ENCODE results near the gene MCF2L2.
"Not testable (repeated sequence)": the region's sequence is repeated elsewhere in the genome, so short reads cannot be mapped to it uniquely, and the experiment has no call there.

The MCF2L2 gene, protein sequence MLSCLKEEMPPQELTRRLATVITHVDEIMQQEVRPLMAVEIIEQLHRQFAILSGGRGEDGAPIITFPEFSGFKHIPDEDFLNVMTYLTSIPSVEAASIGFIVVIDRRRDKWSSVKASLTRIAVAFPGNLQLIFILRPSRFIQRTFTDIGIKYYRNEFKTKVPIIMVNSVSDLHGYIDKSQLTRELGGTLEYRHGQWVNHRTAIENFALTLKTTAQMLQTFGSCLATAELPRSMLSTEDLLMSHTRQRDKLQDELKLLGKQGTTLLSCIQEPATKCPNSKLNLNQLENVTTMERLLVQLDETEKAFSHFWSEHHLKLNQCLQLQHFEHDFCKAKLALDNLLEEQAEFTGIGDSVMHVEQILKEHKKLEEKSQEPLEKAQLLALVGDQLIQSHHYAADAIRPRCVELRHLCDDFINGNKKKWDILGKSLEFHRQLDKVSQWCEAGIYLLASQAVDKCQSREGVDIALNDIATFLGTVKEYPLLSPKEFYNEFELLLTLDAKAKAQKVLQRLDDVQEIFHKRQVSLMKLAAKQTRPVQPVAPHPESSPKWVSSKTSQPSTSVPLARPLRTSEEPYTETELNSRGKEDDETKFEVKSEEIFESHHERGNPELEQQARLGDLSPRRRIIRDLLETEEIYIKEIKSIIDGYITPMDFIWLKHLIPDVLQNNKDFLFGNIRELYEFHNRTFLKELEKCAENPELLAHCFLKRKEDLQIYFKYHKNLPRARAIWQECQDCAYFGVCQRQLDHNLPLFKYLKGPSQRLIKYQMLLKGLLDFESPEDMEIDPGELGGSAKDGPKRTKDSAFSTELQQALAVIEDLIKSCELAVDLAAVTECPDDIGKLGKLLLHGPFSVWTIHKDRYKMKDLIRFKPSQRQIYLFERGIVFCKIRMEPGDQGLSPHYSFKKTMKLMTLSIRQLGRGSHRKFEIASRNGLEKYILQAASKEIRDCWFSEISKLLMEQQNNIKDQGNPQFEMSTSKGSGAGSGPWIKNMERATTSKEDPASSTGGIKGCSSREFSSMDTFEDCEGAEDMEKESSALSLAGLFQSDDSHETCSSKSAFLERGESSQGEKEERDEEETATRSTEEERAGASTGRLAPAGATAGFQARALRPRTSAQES

DNA sequence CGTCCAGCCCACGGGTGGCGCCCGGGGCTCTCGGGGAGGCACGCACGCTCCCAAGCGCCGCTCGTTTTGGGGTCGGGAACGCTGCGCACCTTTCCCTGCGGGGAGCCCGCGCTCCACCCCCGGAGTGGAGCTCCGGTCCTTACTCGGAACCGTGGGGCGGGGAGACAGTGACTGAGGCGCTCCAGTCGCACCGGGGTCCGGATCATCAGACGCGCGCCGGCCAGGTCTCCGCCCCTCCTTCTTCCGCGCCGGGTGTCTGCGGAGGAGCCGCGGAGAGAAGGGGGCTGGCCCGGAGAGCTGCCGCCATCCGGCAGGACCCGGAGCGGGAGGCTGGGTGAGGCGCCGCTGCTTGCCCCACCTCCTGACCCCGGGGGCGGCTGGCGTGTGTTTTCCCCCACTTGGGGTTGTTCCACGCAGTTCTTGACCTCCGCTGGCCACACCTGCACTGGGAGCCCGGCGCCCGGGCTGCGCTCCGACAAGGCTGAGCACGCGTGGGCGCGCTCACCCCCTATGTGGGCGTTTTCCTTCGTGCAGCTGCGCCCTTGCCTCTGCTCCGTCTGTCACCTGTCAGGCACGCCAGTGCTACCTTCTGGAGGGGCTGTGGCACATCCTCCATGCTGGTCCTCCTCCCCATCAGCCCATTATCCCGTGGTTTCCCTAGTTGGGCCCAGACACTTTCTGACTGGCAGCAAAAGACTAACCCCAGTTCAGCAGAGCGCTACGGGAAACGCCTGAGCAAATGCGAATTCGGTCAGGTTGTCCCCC lies at the start of gene MCF2L2:
Gene MCF2L2 (minus strand): TSS at position 173 of the 765 bp plus-strand sequence. CDS start 642 bp downstream, outside the sequence.
- peak; percentile 62 to 77 for DNase-seq

DNA sequence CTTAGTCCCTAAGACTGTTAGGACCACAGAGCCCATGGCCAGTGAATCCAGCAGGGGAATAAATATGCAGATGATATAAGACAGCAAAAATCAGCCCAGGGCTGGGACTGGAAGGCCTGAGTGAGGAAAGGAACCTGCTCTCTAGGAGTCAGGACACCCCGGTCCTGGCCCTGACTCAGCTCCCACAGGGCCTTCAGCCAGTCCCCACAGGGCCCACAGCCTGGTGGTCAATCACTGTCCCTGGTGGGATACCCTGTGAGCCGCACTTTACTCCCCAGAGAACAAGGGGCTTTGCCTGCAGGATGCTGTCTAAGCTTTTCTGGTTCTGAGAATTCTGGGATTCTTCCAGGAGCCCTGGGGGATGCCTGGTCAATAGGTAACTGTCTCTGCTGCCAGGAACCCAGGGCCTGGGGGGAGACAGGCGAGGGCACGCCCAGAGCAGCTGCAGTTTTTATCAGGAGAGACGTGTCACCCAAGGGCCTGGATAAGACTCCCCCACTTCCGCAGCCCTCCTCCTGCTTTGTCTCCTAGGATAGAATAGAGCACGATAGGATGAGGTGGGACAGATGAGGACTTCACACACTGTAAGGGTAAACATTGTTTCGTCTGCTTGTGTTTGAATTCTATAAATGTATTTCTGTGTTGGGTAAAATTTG lies 49.5 kb upstream of the MCF2L2 start:
- no peak for DNase-seq

DNA sequence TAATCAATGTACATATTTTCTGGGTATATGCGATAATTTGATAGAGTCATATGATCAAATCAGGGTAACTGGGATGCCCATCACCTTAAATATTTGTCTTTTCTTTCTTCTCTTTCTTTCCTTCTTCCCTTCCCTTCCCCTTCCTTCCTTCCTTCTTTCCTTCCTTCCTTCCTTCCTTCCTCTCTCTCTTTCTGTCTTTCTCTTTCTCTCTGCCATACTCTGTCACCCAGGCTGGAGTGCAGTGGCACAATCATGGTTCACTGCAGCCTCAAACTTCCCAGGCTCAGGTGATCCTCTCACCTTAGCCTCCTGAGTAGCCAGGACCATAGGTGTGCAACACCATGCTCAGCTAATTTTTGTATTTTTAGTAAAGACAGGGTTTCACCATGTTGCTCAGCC lies 47.3 kb upstream of the MCF2L2 start:
- DNase-seq, result not testable (repeated sequence)

DNA sequence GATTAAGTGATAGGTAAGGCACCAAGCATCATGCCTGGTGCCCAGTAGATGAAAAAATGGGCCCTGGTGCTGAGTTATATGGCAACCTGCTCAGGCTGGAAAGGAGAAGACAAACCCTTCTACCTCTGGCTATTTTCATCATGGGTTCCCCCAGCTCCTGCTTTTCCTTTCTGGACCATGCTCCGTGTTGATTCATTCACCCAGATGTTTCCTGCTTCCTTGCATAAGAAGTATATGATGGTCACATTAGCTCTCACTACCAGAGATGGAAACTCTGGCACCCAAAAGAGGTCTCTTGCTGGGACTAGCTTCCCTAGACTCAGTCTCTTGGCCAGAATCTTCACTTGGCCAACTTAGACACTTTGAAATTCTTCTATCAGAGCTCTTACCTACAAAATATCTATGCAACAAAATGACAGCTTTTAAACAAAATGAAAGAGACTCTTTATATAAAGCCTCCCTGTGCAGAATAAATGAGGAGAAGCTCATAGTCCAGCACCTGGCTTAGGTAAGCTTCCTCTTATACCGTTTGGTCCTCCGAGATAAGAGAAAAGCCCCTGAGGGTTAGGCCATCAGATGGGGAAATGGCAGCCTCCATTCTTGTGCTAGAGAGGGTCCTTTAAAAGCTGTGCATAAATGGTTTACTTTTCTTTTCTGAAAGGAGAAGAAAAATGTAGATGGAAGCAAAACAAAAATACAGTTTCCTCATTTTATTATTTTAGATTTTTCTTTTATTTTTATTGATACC lies 46.8 kb upstream of the MCF2L2 start:
- no peak for DNase-seq

DNA sequence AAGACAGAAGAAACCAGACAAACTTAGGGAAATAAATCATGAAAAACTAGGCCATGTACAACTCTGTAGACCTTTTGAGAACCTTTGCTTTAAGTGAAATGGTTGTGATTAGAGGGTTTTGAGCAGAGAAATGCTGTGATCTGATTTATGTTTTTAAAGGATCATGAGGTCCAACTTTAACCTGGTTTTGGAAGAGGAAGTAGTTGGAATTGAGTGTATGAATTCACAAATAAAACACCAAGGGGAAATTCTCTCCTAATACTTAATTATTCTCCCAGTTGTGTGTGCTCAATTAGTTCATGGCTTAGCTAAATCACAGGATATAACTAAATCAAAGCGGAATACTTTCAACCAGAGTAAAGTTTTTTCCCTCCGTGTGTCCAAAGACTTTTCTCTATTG lies 45.5 kb upstream of the MCF2L2 start:
- DNase-seq, result no peak

DNA sequence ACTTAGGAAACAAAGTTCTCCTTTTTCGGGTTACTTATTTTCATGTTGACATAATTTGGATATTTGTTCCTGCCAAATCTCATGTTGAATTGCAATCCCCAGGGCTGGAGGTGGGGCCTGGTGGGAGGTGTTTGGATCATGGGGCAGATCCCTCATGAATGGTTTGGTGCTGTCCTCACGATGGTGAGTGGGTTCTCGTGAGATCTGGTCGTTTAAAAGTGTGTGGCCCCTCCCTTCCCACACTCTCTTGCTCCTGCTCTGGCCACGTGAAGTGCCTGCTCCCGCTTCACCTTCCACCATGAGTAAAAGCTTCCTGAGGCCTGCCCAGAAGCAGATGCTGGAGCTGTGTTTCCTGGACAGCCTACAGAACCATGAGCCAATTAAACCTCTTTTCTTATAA lies 43.7 kb upstream of the MCF2L2 start:
- no peak for DNase-seq

DNA sequence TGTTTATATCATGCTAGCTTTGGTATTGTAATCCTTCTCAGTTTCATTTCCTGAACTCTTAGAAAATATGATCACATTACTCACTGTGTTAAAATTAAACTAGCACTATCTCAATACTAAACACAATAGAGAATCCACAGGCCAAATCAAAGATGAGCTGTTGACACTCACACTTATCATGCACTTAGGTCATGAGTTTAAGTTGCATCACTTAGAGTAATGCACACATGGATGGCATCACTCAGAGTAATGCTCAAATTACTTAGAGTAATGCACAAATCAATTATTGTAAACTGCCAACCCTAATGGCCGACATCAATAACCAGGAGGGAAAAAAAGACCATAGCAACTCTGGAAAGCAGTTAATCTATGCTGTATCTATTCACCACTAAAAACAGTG lies 40.0 kb upstream of the MCF2L2 start:
- DNase-seq, result no peak

DNA sequence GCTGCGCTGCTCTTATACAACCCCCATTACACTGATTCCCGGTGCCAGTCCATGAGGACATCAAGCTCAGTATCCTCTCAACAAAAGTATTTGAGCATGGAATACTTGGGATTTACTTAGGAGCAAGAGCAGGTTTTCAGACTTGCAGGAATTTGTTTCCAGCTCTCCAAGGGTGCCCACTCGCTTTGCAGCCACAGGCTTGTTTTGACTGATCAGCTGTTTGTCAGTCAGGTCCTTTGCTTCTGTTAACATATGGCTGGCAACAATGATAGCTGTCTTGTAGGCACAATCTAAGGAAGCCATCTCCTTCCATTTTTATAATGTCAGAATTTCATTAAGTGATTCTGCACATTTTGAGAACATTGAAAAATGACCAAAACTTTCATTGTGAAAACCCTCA lies 38.2 kb upstream of the MCF2L2 start:
- no peak for DNase-seq

DNA sequence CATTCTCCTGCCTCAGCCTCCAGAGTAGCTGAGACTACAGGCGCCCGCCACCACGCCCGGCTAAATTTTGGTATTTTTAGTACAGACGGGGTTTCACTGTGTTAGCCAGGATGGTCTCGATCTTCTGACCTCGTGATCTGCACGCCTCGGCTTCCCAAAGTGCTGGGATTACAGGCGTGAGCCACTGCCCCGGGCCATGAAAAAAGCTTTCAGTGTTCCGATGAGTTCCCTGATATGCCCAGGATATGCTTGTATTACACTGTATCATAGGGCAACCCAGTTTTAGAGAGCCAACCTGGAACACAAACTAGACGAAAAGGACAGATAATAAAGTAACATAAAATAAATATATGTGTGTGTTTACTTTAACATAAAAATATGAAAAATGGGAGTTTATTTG lies 37.3 kb upstream of the MCF2L2 start:
- not testable (repeated sequence) for DNase-seq

DNA sequence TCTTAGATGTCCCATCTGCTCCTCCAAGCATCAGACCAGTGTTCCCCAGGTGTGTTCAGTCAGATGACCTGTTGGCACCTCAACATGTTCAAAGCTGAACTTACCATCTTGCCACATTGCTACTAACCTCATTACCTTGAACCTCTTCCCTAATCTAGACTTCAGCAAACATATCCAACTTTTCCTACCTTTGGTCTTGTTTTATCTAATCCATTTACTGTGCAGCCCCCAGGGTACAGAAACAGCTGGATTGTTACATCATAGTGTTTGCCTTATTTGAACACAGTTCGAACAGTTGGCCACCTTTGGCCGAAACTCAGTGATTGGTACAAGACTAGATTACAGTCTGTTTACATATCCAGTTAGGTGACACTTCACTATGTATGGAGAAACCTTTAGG lies 36.1 kb upstream of the MCF2L2 start:
- DNase-seq, result no peak

DNA sequence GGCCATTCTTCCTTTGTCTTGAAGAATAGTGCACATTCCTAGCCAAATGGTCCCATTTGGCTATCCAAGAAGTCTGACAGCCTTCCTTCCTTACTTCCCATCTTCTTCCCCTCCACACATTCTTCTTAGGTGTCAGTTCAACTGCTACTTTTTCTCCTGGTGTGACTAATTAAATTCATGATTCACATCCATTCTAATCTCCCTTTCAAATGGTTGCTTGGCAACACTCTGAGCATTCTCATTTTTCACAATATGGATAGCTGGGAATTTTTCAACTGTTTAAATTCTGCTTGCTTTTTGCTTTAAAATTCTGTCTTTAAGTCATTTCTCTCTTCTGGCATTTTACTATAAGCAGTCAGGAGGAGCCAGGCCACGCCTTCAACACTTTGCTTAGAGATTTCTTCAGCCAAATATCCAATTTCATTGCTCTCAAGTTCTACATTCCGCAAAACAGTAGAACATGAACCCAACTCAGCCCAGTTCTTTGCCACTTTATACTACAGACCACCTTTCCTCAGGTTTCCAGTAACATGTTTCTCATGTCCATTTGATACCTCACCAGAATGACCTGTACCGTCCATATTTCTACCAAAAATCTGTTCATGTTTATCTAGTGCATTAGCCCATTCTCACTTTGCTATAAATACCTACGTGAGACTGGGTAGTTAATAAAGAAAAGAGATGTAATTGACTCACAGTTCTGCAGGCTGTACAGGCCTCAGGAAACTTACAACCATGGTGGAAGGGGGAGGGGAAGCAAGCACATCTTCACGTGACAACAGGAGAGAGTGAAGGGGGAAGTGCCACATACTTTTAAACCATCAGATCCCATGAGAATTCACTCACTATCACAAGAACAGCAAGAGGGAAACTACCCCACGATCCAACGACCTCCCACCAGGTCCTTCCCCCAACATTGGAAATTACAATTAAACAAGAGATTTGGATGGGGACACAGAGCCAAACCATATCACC lies 31.9 kb upstream of the MCF2L2 start:
- no peak for DNase-seq

DNA sequence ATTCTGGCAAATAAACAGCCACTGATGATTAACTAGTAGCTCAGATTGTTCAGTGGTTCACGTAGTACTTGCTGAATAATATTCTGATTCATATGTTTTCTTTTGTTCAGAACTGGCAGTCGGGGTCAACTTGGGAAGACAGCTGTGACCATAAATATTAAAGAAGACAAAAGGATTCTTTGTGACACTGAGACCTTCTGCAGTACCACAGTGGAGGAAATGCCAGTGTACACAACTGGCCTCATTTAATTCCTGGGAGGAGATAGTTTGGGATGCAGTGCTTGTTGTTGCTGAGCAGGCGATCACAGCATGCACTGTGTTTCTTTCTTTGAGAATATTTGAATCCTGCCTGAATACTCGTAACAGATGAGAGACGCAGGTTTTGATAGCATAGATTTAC lies 26.7 kb upstream of the MCF2L2 start:
- no peak for DNase-seq

DNA sequence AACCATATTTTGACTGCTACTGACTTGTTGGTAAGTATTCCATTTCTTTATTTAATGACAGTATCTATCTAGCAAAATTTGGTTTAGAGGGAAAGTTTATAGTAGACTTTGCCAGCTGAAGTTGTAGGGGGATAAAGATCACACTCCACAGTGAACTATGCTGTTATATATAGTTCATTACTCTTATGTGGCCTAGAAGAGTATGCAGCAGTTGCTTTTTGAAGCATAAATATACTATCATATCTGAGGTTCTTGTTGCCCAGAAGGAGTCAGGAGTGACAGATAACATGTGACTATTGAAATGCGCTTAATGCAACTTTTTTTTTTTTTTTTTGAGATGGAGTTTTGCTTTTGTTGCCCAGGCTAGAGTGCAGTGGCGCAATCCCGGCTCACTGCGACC lies 25.6 kb upstream of the MCF2L2 start:
- no peak for DNase-seq

DNA sequence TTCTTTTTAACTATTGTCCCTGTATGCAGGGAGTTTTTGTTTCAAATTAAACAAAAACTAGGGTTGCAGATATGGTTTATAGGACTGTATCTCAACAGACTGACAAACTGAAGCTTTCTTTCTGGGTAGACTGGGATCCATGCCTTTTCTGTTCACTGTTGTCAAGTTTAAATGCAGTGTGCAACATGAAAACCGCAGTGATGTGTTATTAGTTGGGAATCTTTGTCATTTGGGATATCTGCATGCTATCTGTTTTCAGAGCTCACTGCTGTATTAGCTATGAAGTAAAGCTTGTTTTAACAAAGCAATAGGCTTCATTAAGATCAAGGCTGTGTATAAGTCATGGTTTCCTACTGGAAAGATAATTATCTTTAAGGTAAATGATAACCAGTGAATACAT lies 21.4 kb upstream of the MCF2L2 start:
- DNase-seq, result no peak

DNA sequence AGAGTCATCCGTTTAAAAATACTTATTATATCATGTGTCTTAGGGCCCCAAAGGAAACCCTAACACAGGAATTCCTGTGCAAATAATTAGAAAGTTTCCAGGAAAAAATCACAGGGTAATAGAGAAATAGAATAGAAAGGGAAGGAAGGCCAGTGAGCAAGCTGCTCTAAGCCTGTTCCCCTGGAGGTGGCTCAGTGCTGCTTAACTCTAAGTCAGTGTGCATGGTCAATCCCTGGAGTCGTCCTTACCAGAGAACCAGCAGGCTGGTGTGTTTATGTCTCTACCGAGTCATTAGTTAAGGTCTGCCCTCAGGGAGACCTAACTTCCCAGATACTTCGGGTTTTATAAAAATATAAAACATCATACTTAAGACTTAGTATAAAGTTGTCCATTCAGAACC lies 21.0 kb upstream of the MCF2L2 start:
- DNase-seq, result no peak

DNA sequence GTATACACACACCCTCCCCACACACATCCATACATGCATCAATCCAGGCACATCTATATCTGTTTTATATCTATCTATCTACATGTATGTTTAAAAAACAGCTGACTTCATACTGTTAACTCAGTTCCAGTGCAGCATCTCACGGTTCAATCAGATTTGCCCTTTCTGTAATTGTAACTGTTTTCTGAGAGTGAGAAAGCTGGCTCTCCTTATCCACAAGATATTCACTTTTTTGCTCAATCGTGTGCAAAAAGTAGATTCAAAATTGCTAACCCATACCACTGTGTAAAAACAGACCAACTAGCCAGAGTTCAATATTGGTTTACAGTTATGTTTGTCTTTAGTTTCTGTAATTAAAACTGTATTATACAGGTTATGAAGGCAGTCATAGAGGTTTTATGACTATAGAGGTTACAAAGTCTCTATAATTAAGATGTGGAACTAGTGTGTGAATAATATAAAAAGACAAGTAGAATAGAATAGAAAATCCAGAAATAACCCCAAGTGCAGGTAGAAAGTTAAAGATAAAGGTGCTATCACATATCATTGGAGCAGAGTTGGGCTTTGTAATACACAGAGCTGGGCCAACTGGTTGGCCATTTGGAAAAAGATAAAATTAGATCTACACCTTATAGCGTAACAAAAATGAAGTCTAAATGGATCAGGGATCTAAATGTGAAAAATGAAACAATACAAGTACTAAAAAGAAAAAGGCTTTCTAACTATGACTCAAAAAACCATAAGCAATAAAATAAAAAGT lies 20.1 kb upstream of the MCF2L2 start:
- no peak for DNase-seq

DNA sequence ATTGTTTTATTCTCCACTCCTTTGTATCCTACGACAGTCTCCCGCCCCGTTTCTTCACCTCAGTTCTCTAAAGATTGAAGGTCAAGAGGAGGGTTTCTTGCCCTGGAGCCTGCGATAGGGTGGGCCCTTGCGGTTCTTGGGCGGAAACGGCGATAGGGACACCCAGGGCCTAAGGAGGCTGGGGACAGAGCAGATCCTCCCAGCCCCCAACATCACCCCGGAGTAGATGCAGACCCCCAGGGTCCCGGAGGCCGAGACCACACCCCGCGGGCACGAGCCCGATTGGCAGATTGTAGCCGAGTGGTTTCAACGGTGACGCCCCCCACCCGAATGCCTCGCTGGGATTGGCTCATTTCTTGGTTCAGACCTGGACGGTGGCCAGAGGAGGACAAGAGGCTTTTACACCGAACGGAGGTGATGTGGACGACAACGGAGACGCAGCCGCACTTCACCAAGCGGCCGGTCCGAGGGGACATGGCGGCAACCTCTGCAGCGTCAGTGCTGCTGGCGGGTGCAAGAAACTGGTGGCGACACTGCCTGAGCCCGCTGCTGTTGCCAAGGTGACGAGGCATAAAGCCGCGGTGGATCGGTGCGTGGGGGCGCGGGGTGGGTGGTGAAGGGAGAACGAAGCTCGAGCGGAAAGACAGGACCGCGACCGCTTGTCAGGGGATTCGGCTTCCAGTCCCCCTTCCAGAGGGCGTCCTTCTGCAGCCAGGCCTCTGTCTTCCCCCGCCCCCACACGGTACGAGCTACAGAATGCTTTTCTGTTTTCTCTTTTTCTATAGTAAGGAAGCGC lies 19.0 kb upstream of the MCF2L2 start:
- DNase-seq, result peak; percentile 70 to 73

DNA sequence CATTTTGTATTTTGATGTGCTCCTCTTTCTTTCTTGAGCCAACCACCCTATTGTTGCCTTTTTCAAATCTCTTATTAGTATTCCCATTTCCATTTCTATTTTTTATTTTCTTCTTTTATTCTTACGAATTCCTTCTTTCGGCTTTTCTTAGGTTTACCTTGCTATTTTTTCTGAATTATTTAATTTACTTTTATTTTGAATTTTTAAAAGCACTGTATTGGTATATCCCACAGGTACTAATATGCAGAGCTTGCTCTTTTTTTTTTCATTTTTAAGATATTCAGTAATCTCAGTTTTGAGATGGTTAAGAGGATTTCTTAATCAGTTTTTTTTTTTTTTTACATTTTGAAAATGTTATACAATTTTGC lies 18.4 kb upstream of the MCF2L2 start:
- no peak for DNase-seq

DNA sequence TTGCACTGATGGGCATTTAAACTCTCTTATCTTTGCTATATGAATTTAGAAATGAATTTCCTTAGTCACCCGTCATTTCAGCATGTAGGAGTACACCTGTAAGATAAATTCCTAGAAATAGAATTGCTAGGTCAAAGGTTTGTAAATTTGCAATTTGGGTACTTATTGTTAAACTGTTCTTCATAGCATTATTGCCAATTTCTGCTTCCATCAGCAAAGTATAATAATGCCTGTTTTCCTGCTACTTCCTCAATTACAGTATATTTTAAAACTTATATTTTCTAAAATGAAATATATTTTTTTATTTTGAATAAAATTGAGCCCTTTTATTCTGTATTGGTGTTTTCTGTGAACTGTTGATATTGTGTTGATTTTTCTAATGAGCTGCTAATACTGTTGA lies 16.3 kb upstream of the MCF2L2 start:
- DNase-seq, result no peak
